Omental fat pad (tissue), 4 donors: ENCODE data around the gene TYSND1. TPM values are rescaled to one million over a fixed set of nuclear protein-coding genes. Genes with fewer than 3 reads are reported as not detected.
"Not testable (repeated sequence)": the region's sequence is repeated elsewhere in the genome, so short reads cannot be mapped to it uniquely, and the experiment has no call there.

Source experiments
- ATAC-seq: fragments of 150-250 bp; one replicate; pipeline ENCODE4 v1.9.1; 2016; ENCODE audit warnings: mild to moderate bottlenecking, moderate library complexity; ENCODE audit not compliant: low FRiP score
- DNase-seq: peaks from one replicate; pipeline ENCODE4 v3.0.0-alpha.2; 2019; ENCODE audit warnings: low spot score
- CTCF ChIP-seq, 3 donors: fragments of 450-650 bp; IDR thresholded peaks; one replicate each; pipeline ENCODE4 v1.5.1; 2016 to 2017; ENCODE audit warnings: antibody characterized with exemption in 3 of 3, mild to moderate bottlenecking in 3 of 3, moderate library complexity in 2 of 3
- total RNA-seq, 4 donors: library from RNA; depleted of rRNA; stranded (reverse); fragments of >200 nt; gene quantifications; one replicate each; pipeline ENCODE4 v1.1.0, GENCODE V29; 2016

The TYSND1 gene
- total RNA-seq, 4 donors from 2014 or later, result 10.7 to 20.3 (median 13.7) TPM

GRCh38 chr10:70164163-70164562 lies 17.7 kb upstream of the TYSND1 start:
- ATAC-seq (no peak), DNase-seq (no peak)
- TF ChIP-seq CTCF (IDR thresholded peaks at IDR 0.05), result no peak

GRCh38 chr10:70163448-70163847 lies 16.9 kb upstream of the TYSND1 start:
- ATAC-seq (no peak), DNase-seq (no peak)
- TF ChIP-seq CTCF (IDR thresholded peaks at IDR 0.05), result no peak

DNA sequence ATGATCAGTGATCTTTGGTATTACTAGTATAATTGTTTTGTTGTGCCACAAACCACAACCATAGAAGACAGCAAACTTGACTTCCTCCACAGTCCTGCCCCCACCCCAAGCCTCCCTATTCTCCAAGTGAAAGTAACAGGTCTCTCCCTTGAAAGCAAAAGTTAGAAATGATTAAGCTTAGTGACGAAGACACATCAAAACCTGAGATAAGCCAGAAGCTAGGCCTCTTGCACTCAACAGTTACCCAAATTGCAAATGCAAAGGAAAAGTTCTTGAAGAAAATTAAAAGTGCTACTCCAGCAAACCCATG lies 16.3 kb upstream of the TYSND1 start:
- TF ChIP-seq CTCF (IDR thresholded peaks at IDR 0.05), result no peak

GRCh38 chr10:70162151-70162891 lies 15.8 kb upstream of the TYSND1 start:
- no peak for TF ChIP-seq CTCF (IDR thresholded peaks at IDR 0.05)
- no peak for DNase-seq
- no peak for ATAC-seq

More for the DNA sequence above, 16.3 kb upstream of the TYSND1 start:
- no peak for ATAC-seq
- DNase-seq, result no peak

GRCh38 chr10:70160798-70161197 lies 14.3 kb upstream of the TYSND1 start:
- no peak for TF ChIP-seq CTCF (IDR thresholded peaks at IDR 0.05)
- ATAC-seq (no peak), DNase-seq (no peak)

- ATAC-seq, DNase-seq: not testable (repeated sequence)
Observed at GRCh38 chr10:70159366-70159765, 12.9 kb upstream of the TYSND1 start.

GRCh38 chr10:70158113-70158512 lies 11.6 kb upstream of the TYSND1 start:
- TF ChIP-seq CTCF (IDR thresholded peaks at IDR 0.05), result no peak
- DNase-seq (no peak), ATAC-seq (no peak)
